Colonic mucosa (tissue), 4 donors: ENCODE data around the gene CRKL. TPM values are rescaled to one million over a fixed set of nuclear protein-coding genes. Genes with fewer than 3 reads are reported as not detected.

Source experiments
- DNase-seq: peaks from one replicate; pipeline ENCODE4 v3.0.0-alpha.2; 2020
- H3K27ac ChIP-seq: fragments of 200-600 bp; one replicate; pipeline ENCODE4 v1.8.0; 2021
- H3K27me3 ChIP-seq: fragments of 200-600 bp; one replicate; pipeline ENCODE4 v1.8.0; 2021
- H3K36me3 ChIP-seq: fragments of 200-600 bp; one replicate; pipeline ENCODE4 v1.8.0; 2021
- H3K4me1 ChIP-seq: fragments of 200-600 bp; one replicate; pipeline ENCODE4 v1.8.0; 2021; ENCODE audit warnings: mild to moderate bottlenecking
- H3K4me3 ChIP-seq: fragments of 200-600 bp; one replicate; pipeline ENCODE4 v1.8.0; 2021
- H3K9ac ChIP-seq, 2 donors: one replicate each; pipeline ENCODE4 v1.7.0; 2013; ENCODE audit warnings: control low read depth in 2 of 2, low read depth in 2 of 2, low read length in 2 of 2
- H3K9me3 ChIP-seq: fragments of 200-600 bp; one replicate; pipeline ENCODE4 v1.8.0; 2021
- CTCF ChIP-seq: fragments of 200-600 bp; IDR thresholded peaks from one replicate; pipeline ENCODE4 v1.8.0; 2022; ENCODE audit warnings: antibody characterized with exemption, mild to moderate bottlenecking
- intact Hi-C: fragments of 100-400 bp; cut with DNase I; formaldehyde crosslinking; loops from one replicate; pipeline ENCODE4 v1.14.1; 2022
- total RNA-seq, 2 donors: library from RNA; stranded (reverse); fragmentation: NEBNext Ultra II Directional in 1 of 2; extraction: Animal tissue kit (Norgen Biotek cat#: 25700) in 1 of 2; gene quantifications; one replicate each; pipeline ENCODE4 v1.2.1, GENCODE V29; 2021
- donor health status: healthy.
- donor health status: DM: no; HTN: no; CAD: no.
- donor health status: DM: no; HTN: no; CAD: no.

CRKL gene
- total RNA-seq, 2 donors from 2014 or later, result 63.6 to 82.5 TPM

GRCh38 chr22:20995329-20996030 lies 78.3 kb downstream of the CRKL start:
- no peak for DNase-seq
- H3K4me1 ChIP-seq, result peaks cover 5% of the 10 kb centered on the region
- intact Hi-C loops, result no loop called here
- H3K9ac ChIP-seq, result no peak overlapping the region
- H3K27ac ChIP-seq, result no peak overlapping the region
- no peak overlapping the region for H3K4me3 ChIP-seq
- H3K27me3 ChIP-seq, result no peaks in the 10 kb centered on the region
- no peaks in the 10 kb centered on the region for H3K9me3 ChIP-seq
- no peak for TF ChIP-seq CTCF
- peaks cover 12% of the 10 kb centered on the region for H3K36me3 ChIP-seq

GRCh38 chr22:20996031-20996410 lies 78.8 kb downstream of the CRKL start:
- Histone ChIP-seq H3K4me1 (peaks cover 10% of the 10 kb centered on the region), H3K4me3 (no peak overlapping the region), H3K36me3 (peaks cover 12% of the 10 kb centered on the region), H3K27ac (no peak overlapping the region), H3K9me3 (no peaks in the 10 kb centered on the region), H3K9ac (no peak overlapping the region), H3K27me3 (no peaks in the 10 kb centered on the region)
- TF ChIP-seq CTCF, result no peak
- intact Hi-C loops, result no loop called here
- no peak for DNase-seq

DNA sequence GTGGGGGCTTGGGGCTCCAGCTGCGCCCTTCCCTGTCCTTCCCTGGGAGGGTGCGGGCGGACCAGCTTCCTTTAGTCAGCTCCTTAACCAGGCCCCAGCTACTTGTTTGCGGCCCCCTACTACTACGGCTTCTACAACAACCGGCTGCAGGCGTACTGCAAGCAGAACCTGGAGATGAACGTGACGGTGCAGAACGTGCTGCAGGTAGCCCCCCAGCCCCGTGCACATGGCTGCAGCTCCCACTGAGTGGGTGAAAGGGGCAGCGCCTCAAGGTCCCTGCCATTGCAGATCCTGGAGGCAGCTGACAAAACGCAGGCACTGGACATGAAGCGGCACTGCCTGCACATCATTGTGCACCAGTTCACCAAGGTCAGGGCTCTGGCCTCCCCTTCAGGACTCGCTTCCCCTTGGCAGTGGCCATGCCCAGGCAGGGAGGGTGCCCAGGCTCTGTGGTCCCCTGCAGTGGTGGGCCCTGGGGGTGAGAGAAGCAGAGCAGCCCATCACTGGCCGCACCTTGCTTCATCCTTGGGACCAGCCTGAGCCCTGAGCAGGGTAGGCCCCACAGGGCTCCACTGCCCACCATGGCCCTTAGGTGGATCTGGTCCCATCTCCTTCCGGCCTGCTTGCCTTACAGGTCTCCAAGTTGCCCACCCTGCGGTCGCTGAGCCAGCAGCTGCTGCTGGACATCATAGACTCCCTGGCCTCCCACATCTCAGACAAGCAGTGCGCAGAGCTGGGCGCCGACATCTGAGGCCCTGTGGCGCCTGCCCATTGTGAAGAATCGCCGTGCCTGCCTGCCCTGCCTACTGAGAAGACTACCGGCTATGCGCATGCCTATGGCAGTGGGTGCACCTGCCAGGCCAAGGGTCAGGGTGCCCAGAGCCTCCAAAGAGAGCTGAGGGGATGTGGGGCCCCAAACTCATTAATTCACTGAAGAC lies 79.7 kb downstream of the CRKL start:
- TF ChIP-seq CTCF, result no peak
- H3K27me3 ChIP-seq, result no peaks in the 10 kb centered on the region
- no peak overlapping the region for H3K9ac ChIP-seq
- H3K36me3 ChIP-seq, result peaks cover 12% of the 10 kb centered on the region
- peaks cover 14% of the 10 kb centered on the region for H3K4me1 ChIP-seq
- DNase-seq, result no peak
- H3K9me3 ChIP-seq, result no peaks in the 10 kb centered on the region
- H3K27ac ChIP-seq, result no peak overlapping the region
- intact Hi-C loops, result no loop called here
- H3K4me3 ChIP-seq, result no peak overlapping the region

DNA sequence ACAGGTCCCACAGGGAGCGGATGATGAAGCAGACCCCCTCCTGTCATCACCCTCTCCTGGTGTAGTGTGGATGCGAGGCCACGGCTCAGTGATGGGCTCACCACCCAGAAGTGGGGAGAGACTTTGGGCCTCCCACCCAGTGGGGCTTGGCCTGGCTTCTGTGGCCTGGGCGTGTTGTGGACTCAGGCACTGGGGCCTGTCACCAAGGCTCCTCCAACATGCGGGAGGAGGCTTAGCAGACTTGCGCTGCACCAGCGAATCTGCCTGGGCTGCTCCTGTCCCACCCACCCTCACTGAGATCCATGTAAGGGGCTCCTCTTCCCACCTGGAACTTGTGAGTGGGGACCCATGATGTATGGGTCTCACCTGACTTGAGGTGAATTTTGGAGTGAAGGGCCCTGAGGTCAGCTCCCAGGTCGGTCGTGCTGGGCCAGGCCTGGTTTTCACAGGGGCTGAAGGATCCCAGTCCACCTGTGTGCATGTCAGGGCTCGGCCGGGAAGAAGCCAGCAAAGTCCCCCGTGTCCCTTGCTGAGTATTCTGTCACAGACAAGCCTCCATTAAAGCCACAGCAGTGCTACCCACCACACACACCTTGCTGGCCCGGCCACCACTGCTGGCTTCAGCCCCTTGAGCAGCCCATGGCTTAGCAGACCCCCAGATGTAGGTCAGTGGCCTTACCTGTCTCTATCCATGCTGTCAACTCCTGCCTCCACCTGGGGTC lies 80.5 kb downstream of the CRKL start:
- Histone ChIP-seq H3K9ac (no peak overlapping the region), H3K9me3 (no peaks in the 10 kb centered on the region), H3K4me3 (no peak overlapping the region), H3K27ac (no peak overlapping the region), H3K36me3 (peaks cover 12% of the 10 kb centered on the region), H3K4me1 (peaks cover 14% of the 10 kb centered on the region), H3K27me3 (no peaks in the 10 kb centered on the region)
- TF ChIP-seq CTCF, result no peak
- no peak for DNase-seq
- intact Hi-C loops, result no loop called here
